ENCODE results near the gene FAM72A. TPM values are rescaled to one million over a fixed set of nuclear protein-coding genes. Genes with fewer than 3 reads are reported as not detected.

FAM72A gene
- total RNA-seq, 1 experiment from 2014 or later, result 29.0 TPM

DNA sequence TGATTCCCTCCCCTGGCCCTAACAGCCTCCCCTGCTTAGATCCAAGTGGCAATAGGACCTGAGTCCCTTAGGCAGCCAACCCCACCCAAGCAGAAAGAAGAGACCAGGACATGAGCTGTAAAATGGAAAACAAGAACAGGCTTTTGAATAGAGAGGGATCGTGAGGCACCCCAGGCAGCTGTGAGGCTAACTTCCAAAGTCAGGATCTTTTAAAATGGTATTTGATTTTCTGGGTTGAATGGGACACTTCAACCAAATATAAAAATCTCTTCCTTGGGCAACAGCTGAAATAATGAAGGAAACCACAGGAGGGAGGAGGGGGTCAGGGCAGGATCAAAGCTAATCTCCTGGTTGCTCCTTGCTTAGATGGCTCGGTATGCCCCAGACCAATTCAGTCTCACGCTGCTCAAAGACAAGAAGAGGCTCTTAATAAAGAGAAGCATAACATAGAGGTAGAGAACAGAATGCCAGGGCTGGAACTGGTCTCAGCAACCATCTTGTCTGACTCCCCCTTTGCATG lies 56.8 kb downstream of the FAM72A start:
- no peaks in the 10 kb centered on the region for H3K79me2 ChIP-seq (ENCODE audit: low read length)
- H3K9me3 ChIP-seq (ENCODE audit: low read length), result no peaks in the 10 kb centered on the region
- no peaks in the 10 kb centered on the region for H3K4me1 ChIP-seq (ENCODE audit: low read length)

DNA sequence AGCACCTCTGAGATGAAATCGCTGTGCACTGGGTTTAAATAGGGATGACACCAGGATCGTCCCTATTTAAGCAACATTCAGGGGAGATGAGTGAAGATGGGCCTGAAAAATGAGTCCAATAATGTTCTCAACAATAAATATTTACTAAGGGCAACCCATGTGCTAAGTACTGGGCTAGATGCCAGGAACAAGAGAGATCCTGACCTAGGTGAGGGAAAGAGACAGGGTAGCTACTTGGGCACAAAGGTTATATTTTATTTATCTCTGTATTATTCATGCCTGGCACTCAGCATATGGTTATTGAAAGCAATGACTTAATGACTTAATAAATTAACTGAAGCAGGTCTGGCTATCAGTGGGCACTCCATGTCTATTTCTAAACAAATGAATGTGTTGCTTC lies 58.0 kb downstream of the FAM72A start:
- Histone ChIP-seq H3K9ac (ENCODE audit: low read length) (no peak overlapping the region), H3K36me3 (ENCODE audit: insufficient read depth, low read length) (no peaks in the 10 kb centered on the region), H2AFZ (ENCODE audit: low read length) (no peak overlapping the region), H3K4me3 (ENCODE audit: low read length) (no peak overlapping the region), H3K27ac (ENCODE audit: low read length) (no peak overlapping the region), H3K27me3 (ENCODE audit: low read length) (no peaks in the 10 kb centered on the region), H3K9me3 (ENCODE audit: low read length) (no peaks in the 10 kb centered on the region), H3K4me2 (ENCODE audit: low read depth, low read length, poor library complexity, severe bottlenecking) (no peak overlapping the region), H3K4me1 (ENCODE audit: low read length) (no peaks in the 10 kb centered on the region), H4K20me1 (ENCODE audit: insufficient read depth, low read depth, low read length) (no peaks in the 10 kb centered on the region), H3K79me2 (ENCODE audit: low read length) (no peaks in the 10 kb centered on the region), H3K9me2 (replicated peaks; ENCODE audit: insufficient read depth, low read length) (no peaks in the 10 kb centered on the region; the same call in 1 of the 2 replicates)
- DNase-seq, result no peak

More for the DNA sequence above, 56.8 kb downstream of the FAM72A start:
- Histone ChIP-seq H3K9me2 (replicated peaks; ENCODE audit: insufficient read depth, low read length) (peaks cover 7% of the 10 kb centered on the region; the same call in 1 of the 2 replicates), H3K4me2 (ENCODE audit: low read depth, low read length, poor library complexity, severe bottlenecking) (no peak overlapping the region), H3K4me3 (ENCODE audit: low read length) (no peak overlapping the region), H3K27me3 (ENCODE audit: low read length) (no peaks in the 10 kb centered on the region), H3K36me3 (ENCODE audit: insufficient read depth, low read length) (no peaks in the 10 kb centered on the region), H3K27ac (ENCODE audit: low read length) (no peak overlapping the region), H2AFZ (ENCODE audit: low read length) (no peak overlapping the region), H3K9ac (ENCODE audit: low read length) (no peak overlapping the region), H4K20me1 (ENCODE audit: insufficient read depth, low read depth, low read length) (no peaks in the 10 kb centered on the region)
- no peak for DNase-seq

DNA sequence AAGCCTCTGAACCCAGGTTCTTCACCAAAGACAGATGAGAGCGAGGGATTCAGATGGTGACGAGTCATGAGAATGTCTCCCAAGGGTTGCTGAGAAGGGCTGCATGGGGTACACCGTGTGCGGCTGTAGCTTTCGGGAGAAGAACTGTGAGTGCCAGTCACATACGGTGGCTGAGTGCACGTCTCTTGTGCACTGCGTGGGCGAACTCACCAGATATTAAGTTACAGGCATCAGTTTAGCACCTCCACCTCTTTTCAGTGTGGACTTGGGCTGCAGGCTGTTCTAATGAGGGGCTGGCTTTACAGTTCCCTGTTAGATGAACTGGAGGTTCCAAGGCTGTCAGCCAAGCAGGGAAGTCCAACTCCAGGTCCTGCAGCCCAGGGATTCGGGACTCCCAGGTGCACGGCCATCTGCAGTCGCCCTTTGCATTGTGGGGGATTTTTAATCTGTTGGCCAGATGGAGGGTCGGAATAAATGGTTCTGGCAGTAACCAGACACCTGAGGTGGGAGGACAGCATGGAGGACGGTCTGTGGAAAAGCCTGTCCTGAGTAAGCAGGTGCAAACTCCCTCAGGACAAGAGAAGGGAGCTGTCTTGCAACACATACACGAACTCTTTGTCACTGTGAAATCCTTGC lies 59.0 kb downstream of the FAM72A start:
- Histone ChIP-seq H3K4me3 (ENCODE audit: low read length) (no peak overlapping the region), H3K27ac (ENCODE audit: low read length) (no peak overlapping the region), H3K27me3 (ENCODE audit: low read length) (no peaks in the 10 kb centered on the region), H3K9me3 (ENCODE audit: low read length) (no peaks in the 10 kb centered on the region), H3K36me3 (ENCODE audit: insufficient read depth, low read length) (no peaks in the 10 kb centered on the region), H3K9me2 (replicated peaks; ENCODE audit: insufficient read depth, low read length) (no peaks in the 10 kb centered on the region; the same call in 1 of the 2 replicates), H2AFZ (ENCODE audit: low read length) (no peak overlapping the region), H3K9ac (ENCODE audit: low read length) (no peak overlapping the region), H3K4me2 (ENCODE audit: low read depth, low read length, poor library complexity, severe bottlenecking) (no peak overlapping the region), H3K79me2 (ENCODE audit: low read length) (no peaks in the 10 kb centered on the region), H4K20me1 (ENCODE audit: insufficient read depth, low read depth, low read length) (no peaks in the 10 kb centered on the region), H3K4me1 (ENCODE audit: low read length) (no peaks in the 10 kb centered on the region)
- DNase-seq, result no peak

DNA sequence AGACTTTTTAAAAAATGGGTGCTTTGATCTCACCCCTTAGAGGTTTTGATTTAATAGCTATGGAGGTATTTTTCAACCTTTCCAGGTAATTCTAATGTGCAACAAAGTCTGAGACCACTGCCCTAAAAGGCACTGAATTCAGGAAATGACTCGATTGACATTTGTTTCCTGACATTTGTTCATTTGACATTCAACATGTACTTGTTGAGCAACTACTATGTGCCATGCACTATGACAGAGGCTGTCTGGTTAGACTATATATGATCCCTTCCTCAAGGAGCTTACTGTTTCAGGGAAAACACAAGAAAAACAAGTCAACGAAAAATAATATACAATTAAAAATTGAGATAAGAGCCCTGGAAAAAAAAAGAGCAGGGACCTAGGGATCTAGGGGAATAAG lies 59.9 kb downstream of the FAM72A start:
- no peak overlapping the region for H3K27ac ChIP-seq (ENCODE audit: low read length)
- H3K36me3 ChIP-seq (ENCODE audit: insufficient read depth, low read length), result no peaks in the 10 kb centered on the region
- DNase-seq, result no peak
- H3K79me2 ChIP-seq (ENCODE audit: low read length), result no peaks in the 10 kb centered on the region
- H3K9me3 ChIP-seq (ENCODE audit: low read length), result no peaks in the 10 kb centered on the region
- no peak overlapping the region for H3K4me2 ChIP-seq (ENCODE audit: low read depth, low read length, poor library complexity, severe bottlenecking)
- H3K4me3 ChIP-seq (ENCODE audit: low read length), result no peak overlapping the region
- H3K27me3 ChIP-seq (ENCODE audit: low read length), result no peaks in the 10 kb centered on the region
- no peaks in the 10 kb centered on the region for H3K4me1 ChIP-seq (ENCODE audit: low read length)
- H2AFZ ChIP-seq (ENCODE audit: low read length), result no peak overlapping the region
- H3K9me2 ChIP-seq (replicated peaks; ENCODE audit: insufficient read depth, low read length), result no peaks in the 10 kb centered on the region; the same call in 1 of the 2 replicates
- H4K20me1 ChIP-seq (ENCODE audit: insufficient read depth, low read depth, low read length), result no peaks in the 10 kb centered on the region
- no peak overlapping the region for H3K9ac ChIP-seq (ENCODE audit: low read length)

DNA sequence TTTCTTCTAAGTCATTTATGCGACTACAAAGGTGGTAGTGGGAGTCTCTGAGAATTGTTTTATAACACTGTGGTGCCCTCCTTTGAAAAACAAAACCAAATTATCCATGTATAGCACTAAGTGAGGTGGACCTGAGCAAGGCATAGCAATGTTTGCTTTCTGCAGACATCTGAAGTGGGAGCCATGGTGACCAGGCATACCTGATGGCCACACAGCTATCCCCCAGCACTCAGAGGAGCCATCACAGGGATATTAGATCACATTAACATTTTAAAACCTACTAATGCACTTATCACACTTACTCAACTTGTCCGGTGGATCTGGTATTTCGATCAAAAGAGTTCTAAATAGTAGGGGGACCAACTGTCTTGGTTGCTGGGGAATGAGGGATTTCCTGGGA lies 60.6 kb downstream of the FAM72A start:
- Histone ChIP-seq H4K20me1 (ENCODE audit: insufficient read depth, low read depth, low read length) (no peaks in the 10 kb centered on the region), H3K4me3 (ENCODE audit: low read length) (no peak overlapping the region), H3K79me2 (ENCODE audit: low read length) (no peaks in the 10 kb centered on the region), H2AFZ (ENCODE audit: low read length) (no peak overlapping the region), H3K27me3 (ENCODE audit: low read length) (no peaks in the 10 kb centered on the region), H3K27ac (ENCODE audit: low read length) (no peak overlapping the region), H3K4me1 (ENCODE audit: low read length) (no peaks in the 10 kb centered on the region), H3K9ac (ENCODE audit: low read length) (no peak overlapping the region), H3K36me3 (ENCODE audit: insufficient read depth, low read length) (no peaks in the 10 kb centered on the region), H3K9me2 (replicated peaks; ENCODE audit: insufficient read depth, low read length) (no peaks in the 10 kb centered on the region), H3K4me2 (ENCODE audit: low read depth, low read length, poor library complexity, severe bottlenecking) (no peak overlapping the region), H3K9me3 (ENCODE audit: low read length) (no peaks in the 10 kb centered on the region)
- DNase-seq, result no peak

DNA sequence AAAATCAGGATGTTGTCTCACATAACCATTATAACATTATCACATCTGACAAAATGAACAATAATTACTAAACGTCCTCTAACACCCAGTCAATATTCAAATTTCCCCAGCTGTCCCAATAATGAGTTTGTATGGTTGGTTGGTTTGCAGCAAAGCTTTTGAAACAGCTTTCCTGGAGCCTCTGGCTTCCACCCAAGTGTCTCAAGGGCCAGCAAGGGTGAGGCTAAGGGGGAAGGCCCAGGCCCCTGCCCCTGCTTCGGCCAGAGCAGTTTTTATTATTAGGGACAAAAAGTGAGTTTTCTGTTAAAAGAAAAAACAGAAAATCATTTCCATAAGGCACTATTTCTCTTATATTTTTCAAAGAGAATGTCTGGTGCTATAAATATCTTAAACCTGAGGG lies 66.4 kb downstream of the FAM72A start:
- DNase-seq, result no peak
- Histone ChIP-seq H3K9me3 (ENCODE audit: low read length) (no peaks in the 10 kb centered on the region), H3K79me2 (ENCODE audit: low read length) (no peaks in the 10 kb centered on the region), H3K27me3 (ENCODE audit: low read length) (no peaks in the 10 kb centered on the region), H3K4me3 (ENCODE audit: low read length) (no peak overlapping the region), H3K9ac (ENCODE audit: low read length) (no peak overlapping the region), H2AFZ (ENCODE audit: low read length) (no peak overlapping the region), H4K20me1 (ENCODE audit: insufficient read depth, low read depth, low read length) (no peaks in the 10 kb centered on the region), H3K36me3 (ENCODE audit: insufficient read depth, low read length) (no peaks in the 10 kb centered on the region), H3K9me2 (replicated peaks; ENCODE audit: insufficient read depth, low read length) (no peaks in the 10 kb centered on the region), H3K27ac (ENCODE audit: low read length) (no peak overlapping the region), H3K4me2 (ENCODE audit: low read depth, low read length, poor library complexity, severe bottlenecking) (no peak overlapping the region), H3K4me1 (ENCODE audit: low read length) (no peaks in the 10 kb centered on the region; the same call in 1 of the 2 replicates)

Other genes starting within 250 kb of the FAM72A start
- not detected in 2 replicates for gene RAB7B, start 199.4 kb downstream of the FAM72A start, total RNA-seq (2014; rRNA removed; shearing (Covaris generic); ENCODE audit: low replicate concordance)
- gene CTSE, start 178.9 kb downstream of the FAM72A start, total RNA-seq (2014; rRNA removed; shearing (Covaris generic); ENCODE audit: low replicate concordance), result not detected in 2 replicates
- gene RHEX, start 149.7 kb downstream of the FAM72A start, total RNA-seq (2014; rRNA removed; shearing (Covaris generic); ENCODE audit: low replicate concordance), result not detected in 2 replicates
- not detected in 2 replicates for gene AVPR1B, start 85.5 kb downstream of the FAM72A start, total RNA-seq (2014; rRNA removed; shearing (Covaris generic); ENCODE audit: low replicate concordance)
- 138 and 145 TPM in 2 replicates for gene SRGAP2, start 702 bp upstream of the FAM72A start, total RNA-seq (2014; rRNA removed; shearing (Covaris generic); ENCODE audit: low replicate concordance)

All from Karpas-422 (cell line).